GM19099 (cell line): Measurements from ENCODE around the gene PRKCB.

Source experiments
- POLR2A ChIP-seq: IDR thresholded peaks from 3 replicates; pipeline ENCODE4 v1.6.1; 2011; ENCODE audit warnings: low read depth; ENCODE audit not compliant: insufficient read length; ENCODE audit errors: extremely low read depth

The PRKCB gene

GRCh38 chr16:24070851-24071250 is 235.1 kb downstream of the PRKCB start:
- no peak for TF ChIP-seq POLR2A

DNA sequence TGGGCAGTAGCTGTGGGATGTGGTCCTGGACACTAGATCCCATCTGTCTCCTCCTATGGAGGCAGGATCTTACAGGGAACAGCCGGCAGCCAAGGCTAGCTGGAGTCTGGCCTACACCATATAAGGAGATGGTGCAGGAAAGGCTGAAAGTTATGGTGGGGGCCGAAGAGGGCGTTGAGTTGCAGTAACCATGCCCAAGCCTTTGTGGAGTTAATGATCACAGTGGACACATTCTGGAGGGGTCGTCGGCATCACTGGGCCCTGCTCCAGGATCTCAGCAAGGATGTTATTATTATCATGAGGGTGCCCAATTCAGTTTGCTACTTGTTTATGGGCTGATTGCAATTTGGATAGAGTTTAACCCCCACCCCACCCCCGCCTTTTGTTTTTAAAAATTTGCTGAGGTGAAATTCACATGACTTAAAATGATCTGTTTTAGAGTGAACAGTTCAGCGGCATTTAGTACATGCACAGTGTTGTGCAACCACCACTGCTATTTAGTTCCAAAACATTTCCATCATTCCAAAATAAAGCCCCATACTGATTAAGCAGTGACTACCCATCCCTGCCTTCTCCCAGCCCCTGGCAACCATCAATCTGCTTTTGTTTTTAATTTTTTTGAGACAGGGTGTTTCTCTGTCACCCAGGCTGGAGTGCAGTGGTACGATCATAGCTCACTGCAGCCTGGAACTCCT is 236.0 kb downstream of the PRKCB start:
- no peak for TF ChIP-seq POLR2A

DNA sequence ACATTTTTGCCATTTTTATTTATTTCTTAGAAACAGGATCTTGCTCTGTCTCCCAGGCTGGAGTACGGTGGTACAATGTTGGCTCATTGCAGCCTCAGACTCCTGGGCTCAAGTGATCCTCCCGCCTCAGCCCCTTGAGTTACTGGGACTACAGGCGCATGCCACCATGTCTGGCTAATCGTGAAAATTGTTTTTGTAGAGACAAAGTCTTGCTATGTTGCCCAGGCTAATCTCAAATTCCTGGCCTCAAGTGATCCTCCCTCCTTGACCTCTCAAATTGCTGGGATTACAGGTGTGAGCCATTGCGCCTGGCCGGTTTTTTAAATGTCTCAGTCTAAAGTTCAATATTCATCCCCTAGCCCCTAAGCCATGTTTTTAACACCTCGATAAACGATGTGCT is 237.5 kb downstream of the PRKCB start:
- no peak for TF ChIP-seq POLR2A

DNA sequence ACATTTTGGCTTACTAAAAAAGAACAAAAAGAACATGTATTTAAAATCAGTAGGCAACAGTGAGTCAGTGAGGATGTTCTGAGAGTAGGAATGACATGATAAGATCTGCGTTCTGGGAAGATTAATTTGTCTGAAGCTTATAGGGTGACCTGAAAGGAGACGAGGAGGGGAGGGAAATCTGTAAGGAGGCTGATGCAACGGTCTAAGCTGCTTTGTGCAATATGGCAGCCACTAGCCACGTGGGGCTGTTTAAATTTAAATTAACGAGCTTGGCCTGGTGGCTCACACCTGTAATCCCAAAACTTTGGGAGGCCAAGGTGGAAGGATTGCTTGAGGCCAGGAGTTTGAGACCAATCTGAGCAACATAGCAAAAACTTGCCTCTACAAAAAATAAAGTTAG is 238.8 kb downstream of the PRKCB start:
- TF ChIP-seq POLR2A = no peak

DNA sequence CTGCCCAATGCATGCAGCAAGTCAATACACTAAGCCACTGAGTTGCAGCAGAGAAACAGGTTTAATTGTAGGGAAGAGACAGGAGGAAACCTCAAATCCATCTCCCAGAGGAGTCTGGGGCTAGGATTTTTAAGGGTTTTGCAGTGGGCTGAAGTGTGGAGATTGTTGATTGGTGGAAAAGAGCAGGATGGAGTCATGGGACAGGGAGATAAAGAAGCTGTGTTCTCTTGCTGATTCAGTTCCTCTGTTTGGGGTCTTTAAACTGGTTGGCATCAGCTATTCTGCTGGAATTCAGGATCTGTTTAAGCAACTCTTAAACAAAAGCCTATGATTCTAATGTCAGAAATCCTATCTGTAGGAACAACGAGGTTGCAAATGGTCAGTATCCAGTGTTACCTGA is 239.5 kb downstream of the PRKCB start:
- TF ChIP-seq POLR2A = no peak

DNA sequence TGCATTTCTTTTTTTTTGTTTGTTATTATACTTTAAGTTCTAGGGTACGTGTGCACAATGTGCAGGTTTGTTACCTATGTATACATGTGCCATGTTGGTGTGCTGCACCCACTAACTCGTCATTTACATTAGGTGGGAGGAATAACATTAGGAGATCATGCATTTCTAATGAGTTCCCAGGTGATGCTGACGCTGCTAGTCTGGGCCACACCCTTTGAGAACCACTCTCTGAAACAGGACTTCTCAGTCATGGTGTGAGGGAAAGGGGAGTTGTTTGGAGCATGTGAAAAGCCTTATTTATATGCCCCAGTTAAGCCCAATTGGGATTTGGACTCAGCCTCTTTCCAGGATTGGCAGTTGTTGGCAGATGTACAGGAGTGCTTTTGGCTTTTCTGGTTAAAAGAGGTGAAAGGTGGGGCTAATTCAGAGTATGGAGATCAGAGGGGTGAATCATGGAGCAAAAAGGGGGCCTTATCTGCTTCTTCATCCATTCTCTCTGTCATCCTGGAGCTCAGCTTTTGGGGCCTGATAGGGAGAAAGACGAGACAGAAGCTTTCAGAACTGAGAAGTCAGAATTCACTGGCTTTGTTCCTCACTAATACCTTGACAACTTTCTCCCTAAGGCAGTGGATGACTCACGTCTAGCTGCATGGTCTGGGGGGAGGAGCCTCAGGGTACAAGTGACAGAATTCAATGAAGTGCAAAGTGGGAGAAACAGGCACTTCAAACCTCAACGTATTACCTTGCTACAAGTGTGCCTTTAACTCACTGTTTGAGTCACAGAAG is 240.3 kb downstream of the PRKCB start:
- no peak for TF ChIP-seq POLR2A

DNA sequence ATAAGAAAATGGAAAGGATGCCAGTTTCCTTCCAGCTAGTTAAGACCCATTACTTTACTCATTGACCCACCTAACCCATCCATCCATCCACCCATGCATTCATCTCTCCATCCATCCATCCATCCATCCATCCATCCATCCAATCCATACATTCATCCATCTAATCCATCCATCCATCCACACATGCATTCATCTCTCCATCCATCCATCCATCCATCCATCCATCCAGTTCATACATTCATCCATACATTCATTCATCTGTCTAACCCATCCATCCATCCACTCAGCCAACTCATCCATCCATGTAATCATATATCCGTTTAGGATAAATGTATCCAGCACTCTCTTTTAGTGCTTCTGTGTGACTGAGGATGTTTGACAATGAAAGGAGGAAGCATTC is 241.5 kb downstream of the PRKCB start:
- TF ChIP-seq POLR2A = no peak

DNA sequence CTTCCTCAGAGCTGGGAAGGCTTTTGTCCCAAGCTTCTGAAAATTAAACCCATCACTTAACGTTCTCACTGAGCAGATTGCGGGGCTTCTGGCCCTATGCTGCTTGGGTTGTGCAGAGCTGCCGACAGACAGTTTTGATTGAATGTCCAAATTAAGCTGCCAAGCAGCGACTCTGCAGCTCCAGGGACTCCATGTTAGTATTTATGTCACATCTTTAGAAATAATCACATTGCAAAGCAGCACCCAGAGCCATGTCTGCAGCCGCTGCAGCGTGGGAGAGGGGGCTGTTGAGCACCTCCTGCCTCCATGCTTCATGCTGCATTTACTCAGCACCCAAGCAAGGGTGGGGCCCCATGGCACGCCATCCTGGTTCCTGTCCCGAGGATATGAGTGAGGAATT is 242.2 kb downstream of the PRKCB start:
- TF ChIP-seq POLR2A = no peak

DNA sequence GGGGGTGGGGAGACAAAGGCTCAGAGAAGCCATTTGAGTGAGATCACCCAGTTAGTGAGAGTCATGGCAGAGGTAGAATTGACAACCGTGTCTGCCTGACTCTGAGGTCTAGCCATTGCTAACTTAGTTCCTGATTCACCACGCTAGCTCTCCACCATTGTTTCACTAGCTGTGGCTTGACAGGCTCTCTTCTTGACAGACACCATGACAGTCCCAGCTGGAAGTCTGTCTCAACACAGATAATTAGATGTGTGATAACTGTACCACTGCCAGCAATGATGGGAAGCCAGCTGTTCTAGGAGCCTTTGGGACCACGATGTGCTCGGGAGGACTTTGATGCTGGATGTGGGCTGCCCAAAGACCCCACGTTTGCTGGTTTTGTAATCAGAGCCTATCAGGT is 249.9 kb downstream of the PRKCB start:
- TF ChIP-seq POLR2A = no peak

DNA sequence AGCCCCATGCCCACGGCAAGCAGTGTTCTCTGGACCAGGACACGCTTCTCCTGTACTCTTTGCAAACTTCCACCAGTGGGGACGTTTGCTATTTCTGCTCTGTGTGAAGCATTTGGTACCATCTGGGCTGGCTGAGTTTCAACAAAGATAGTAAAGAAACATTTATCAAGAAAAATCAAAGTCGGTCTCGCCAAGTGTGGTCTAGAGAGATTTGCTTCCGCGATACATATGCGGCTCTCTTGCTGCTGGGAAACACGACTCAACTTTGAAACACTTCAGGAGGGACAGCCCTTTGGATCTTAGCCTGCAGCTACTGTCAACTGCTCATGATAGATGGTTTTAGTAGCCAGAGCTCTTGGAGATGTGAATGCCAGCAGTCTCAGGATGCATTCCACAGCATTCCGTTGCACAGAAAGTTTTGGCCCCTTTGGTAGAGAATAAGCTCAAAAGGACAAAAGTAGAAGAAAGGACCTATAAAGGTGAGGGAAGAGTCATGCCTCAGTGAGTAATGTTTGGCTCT is 252.2 kb downstream of the PRKCB start:
- no peak for TF ChIP-seq POLR2A

GRCh38 chr16:24088767-24089166 is 253.0 kb downstream of the PRKCB start:
- no peak for TF ChIP-seq POLR2A

- TF ChIP-seq POLR2A = no peak
Measured at GRCh38 chr16:24091125-24091524, 255.3 kb downstream of the PRKCB start.

DNA sequence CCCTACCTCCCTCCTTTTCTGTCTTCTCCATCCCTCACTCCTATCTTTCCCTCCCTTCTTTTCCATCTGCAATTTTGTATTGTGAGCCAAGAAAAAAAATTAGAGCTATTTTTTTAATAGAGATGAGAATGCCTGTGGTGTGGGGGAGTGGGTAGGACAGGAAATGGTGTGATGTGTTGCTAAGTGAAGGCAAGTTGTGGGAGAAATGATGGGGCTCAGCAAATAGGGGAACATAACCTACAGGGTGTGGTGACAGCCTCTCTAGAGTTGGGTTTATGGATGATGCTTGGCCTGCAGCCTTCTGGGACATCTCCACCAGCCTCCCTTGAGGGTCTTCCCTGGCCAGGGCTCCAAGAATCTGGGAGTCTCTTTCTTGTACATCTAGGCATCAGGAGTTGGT is 257.3 kb downstream of the PRKCB start:
- no peak for TF ChIP-seq POLR2A

- no peak for TF ChIP-seq POLR2A
Measured at GRCh38 chr16:24094660-24095059, 258.9 kb downstream of the PRKCB start.

DNA sequence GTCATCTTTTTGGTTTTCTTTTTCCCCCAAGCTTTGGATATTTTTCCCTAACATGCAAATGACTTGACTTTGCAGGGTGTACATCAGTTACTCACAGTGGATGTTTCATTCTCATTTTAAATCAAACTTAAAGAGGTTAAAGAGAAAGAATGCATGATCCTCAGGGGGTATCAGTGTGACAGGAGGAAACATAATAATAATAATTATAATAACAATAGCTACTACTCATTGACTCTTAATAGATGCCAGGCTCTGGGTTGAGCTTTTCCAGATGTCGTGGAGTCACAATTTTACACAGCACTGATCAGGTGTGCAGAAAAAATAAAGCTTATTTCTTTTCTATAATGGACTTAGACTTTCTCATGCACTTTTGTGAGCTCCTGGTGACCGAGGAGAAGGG is 263.1 kb downstream of the PRKCB start:
- TF ChIP-seq POLR2A = no peak

DNA sequence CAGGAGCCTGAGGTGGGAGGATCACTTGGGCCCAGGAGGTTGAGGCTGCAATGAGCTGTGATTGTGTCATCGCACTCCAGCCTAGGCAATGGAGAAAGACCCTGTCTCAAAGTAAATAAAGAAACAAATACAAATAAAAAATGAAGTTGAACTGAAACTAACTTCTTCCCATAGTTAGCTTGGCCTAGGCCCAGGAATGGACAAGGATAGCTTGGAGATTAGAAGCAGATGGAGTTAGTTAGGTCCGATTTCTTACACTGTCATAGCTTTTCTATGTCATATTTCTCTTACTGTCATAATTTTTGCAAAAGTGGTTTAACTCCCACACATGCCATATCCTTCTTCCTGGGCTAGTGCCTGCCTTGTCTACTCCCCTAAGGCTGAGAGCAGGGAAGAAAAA is 265.6 kb downstream of the PRKCB start:
- TF ChIP-seq POLR2A = no peak

DNA sequence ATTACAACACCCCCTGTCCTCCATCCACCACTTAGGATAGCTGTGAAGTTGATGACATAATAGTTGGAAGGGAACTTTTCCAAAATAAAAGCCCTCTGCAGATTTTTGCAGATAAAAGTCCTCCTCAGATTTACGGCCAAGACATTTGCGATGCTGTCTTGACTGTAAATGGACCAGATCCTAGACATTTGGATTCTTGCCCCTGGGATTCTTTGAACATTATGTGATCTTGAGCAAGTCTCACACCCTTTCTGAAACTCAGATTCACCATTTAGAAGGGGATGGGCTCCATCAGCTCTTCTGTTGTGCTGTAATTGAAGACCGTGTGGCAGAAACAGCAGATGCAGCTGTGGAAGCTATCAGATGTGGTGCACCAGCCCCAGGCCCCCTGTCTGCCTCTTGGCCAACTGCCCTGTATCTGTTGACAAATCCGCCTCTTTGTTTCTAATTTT is 266.5 kb downstream of the PRKCB start:
- no peak for TF ChIP-seq POLR2A

- TF ChIP-seq POLR2A = no peak
Measured at GRCh38 chr16:24111724-24112302, 276.0 kb downstream of the PRKCB start.
